ENCODE measurements around the gene CWC22. TPM values are rescaled to one million over a fixed set of nuclear protein-coding genes. Genes with fewer than 3 reads are reported as not detected.

The CWC22 gene
- total RNA-seq, 1 experiment from 2014 or later, result 28.4 TPM

- no peaks in the 10 kb centered on the region for H3K27me3 Mint-ChIP-seq (ENCODE audit: low read depth)
- H3K27ac Mint-ChIP-seq, result no peak overlapping the region
- H3K9me3 Mint-ChIP-seq, result no peaks in the 10 kb centered on the region
- ChIA-PET POLR2A (no interaction called here), CTCF (no interaction called here)
- H3K36me3 Mint-ChIP-seq, result no peaks in the 10 kb centered on the region
- no peak for ATAC-seq
- no peak for TF ChIP-seq ZMAT4 (CRISPR knock-in tag; IDR thresholded peaks at IDR 0.05)
- no peak for TF ChIP-seq RELA (CRISPR knock-in tag; IDR thresholded peaks at IDR 0.05; ENCODE audit: borderline replicate concordance)
- TF ChIP-seq ZNF219 (CRISPR knock-in tag; IDR thresholded peaks at IDR 0.05; ENCODE audit: borderline replicate concordance), result no peak
- TF ChIP-seq FOXJ3 (CRISPR knock-in tag; IDR thresholded peaks at IDR 0.05; ENCODE audit: borderline replicate concordance), result no peak
- TF ChIP-seq CREM (CRISPR knock-in tag; IDR thresholded peaks at IDR 0.05), result no peak
- TF ChIP-seq FOXK1 (CRISPR knock-in tag; IDR thresholded peaks at IDR 0.05), result no peak
- TF ChIP-seq STAT6 (CRISPR knock-in tag; conservative IDR thresholded peaks at IDR 0.05; ENCODE audit: low read depth), result no peak
- TF ChIP-seq ETV6 (CRISPR knock-in tag; IDR thresholded peaks at IDR 0.05), result no peak
- no peak for TF ChIP-seq ZNF138 (CRISPR knock-in tag; conservative IDR thresholded peaks at IDR 0.05)
- no peak for TF ChIP-seq USF2 (CRISPR knock-in tag; IDR thresholded peaks at IDR 0.05)
- no peak for TF ChIP-seq CDX4 (CRISPR knock-in tag; IDR thresholded peaks at IDR 0.05; ENCODE audit: borderline replicate concordance)
- TF ChIP-seq EMX1 (CRISPR knock-in tag; IDR thresholded peaks at IDR 0.05), result no peak
- no peak for TF ChIP-seq E2F5 (CRISPR knock-in tag; IDR thresholded peaks at IDR 0.05)
- DNase-seq (ENCODE audit: low spot score), result no peak
- H3K4me1 Mint-ChIP-seq, result peaks cover 17% of the 10 kb centered on the region
- no peak overlapping the region for H3K4me3 Mint-ChIP-seq
Measured at GRCh38 chr2:180021850-180022249, 14.8 kb upstream of the CWC22 start.

- ATAC-seq, result no peak
- Mint-ChIP-seq H3K27ac (no peak overlapping the region), H3K4me3 (no peak overlapping the region), H3K4me1 (peaks cover 11% of the 10 kb centered on the region), H3K9me3 (peaks cover 6% of the 10 kb centered on the region), H3K36me3 (no peaks in the 10 kb centered on the region), H3K27me3 (ENCODE audit: low read depth) (no peaks in the 10 kb centered on the region; the same call in 1 of the 2 replicates)
- CTCF ChIA-PET, result no interaction called here
- no peak for DNase-seq (ENCODE audit: low spot score)
- POLR2A ChIA-PET, result no interaction called here
- TF ChIP-seq ZNF121 (CRISPR knock-in tag; IDR thresholded peaks at IDR 0.05), result no peak
- TF ChIP-seq SOX15 (CRISPR knock-in tag; IDR thresholded peaks at IDR 0.05), result no peak
- no peak for TF ChIP-seq NFATC4 (CRISPR knock-in tag; IDR thresholded peaks at IDR 0.05)
- TF ChIP-seq SMAD3 (CRISPR knock-in tag; IDR thresholded peaks at IDR 0.05; ENCODE audit: borderline replicate concordance), result no peak
- TF ChIP-seq GTF2I (CRISPR knock-in tag; conservative IDR thresholded peaks at IDR 0.05), result no peak
- no peak for TF ChIP-seq GRHL2 (CRISPR knock-in tag; IDR thresholded peaks at IDR 0.05; ENCODE audit: insufficient replicate concordance, severe bottlenecking)
- TF ChIP-seq JAZF1 (CRISPR knock-in tag; IDR thresholded peaks at IDR 0.05), result no peak
- no peak for TF ChIP-seq HMGXB4 (CRISPR knock-in tag; IDR thresholded peaks at IDR 0.05)
- no peak for TF ChIP-seq ZNF263 (CRISPR knock-in tag; IDR thresholded peaks at IDR 0.05; ENCODE audit: low read depth)
- no peak for TF ChIP-seq HMGA2 (CRISPR knock-in tag; IDR thresholded peaks at IDR 0.05)
- TF ChIP-seq ZNF396 (CRISPR knock-in tag; IDR thresholded peaks at IDR 0.05; ENCODE audit: borderline replicate concordance), result no peak
- no peak for TF ChIP-seq SP1 (CRISPR knock-in tag; conservative IDR thresholded peaks at IDR 0.05)
- no peak for TF ChIP-seq CREM (CRISPR knock-in tag; IDR thresholded peaks at IDR 0.05)
- no peak for TF ChIP-seq MLX (CRISPR knock-in tag; IDR thresholded peaks at IDR 0.05)
- TF ChIP-seq ZNF671 (CRISPR knock-in tag; IDR thresholded peaks at IDR 0.05), result no peak
- no peak for TF ChIP-seq MXD4 (CRISPR knock-in tag; IDR thresholded peaks at IDR 0.05; ENCODE audit: borderline replicate concordance)
- no peak for TF ChIP-seq ZBTB43 (CRISPR knock-in tag; IDR thresholded peaks at IDR 0.05)
Measured at GRCh38 chr2:180017784-180018183, 10.7 kb upstream of the CWC22 start.

Measured in WTC11 (cell line).